GM12878 (cell line): ENCODE measurements around the gene MRTFA.

Experiments
- BCL3 ChIP-seq: IDR thresholded peaks from 2 replicates; pipeline ENCODE4 v1.6.1; 2011; ENCODE audit warnings: borderline replicate concordance, low read depth, mild to moderate bottlenecking, moderate library complexity, low read length; ENCODE audit not compliant: insufficient read depth, poor library complexity, severe bottlenecking
- CTCF ChIP-seq, 3 experiments: IDR thresholded peaks in 2 of 3; conservative IDR thresholded peaks in 1 of 3; 2 replicates each; pipeline ENCODE4 v1.5.1; 2011; ENCODE audit warnings: low read depth in 3 of 3, low read length in 3 of 3, mild to moderate bottlenecking in 3 of 3, control low read depth in 2 of 3, moderate library complexity in 2 of 3, inconsistent platforms in 1 of 3, mixed read lengths in 1 of 3; ENCODE audit not compliant: control insufficient read depth in 2 of 3, insufficient read depth in 1 of 3; ENCODE audit errors: extremely low read depth in 1 of 3
- MEF2A ChIP-seq: IDR thresholded peaks from 2 replicates; pipeline ENCODE4 v1.6.1; 2011; ENCODE audit warnings: low read depth, mild to moderate bottlenecking, low read length, moderate library complexity; ENCODE audit not compliant: insufficient read depth
- MXI1 ChIP-seq: fragments of 150-350 bp; IDR thresholded peaks from 2 replicates; pipeline ENCODE4 v1.6.1; 2011; ENCODE audit warnings: low read depth, mild to moderate bottlenecking, inconsistent platforms, low read length, improper control_type of control experiment
- NFYA ChIP-seq: IDR thresholded peaks from 2 replicates; pipeline ENCODE4 v1.6.1; 2011; ENCODE audit warnings: low read depth, mild to moderate bottlenecking, low read length, improper control_type of control experiment, borderline replicate concordance
- PAX5 ChIP-seq: IDR thresholded peaks from 2 replicates; pipeline ENCODE4 v1.6.1; 2011; ENCODE audit warnings: low read depth, low read length, borderline replicate concordance
- POLR2A ChIP-seq: IDR thresholded peaks from 2 replicates; pipeline ENCODE4 v1.6.1; 2011; ENCODE audit warnings: low read depth, mild to moderate bottlenecking, low read length
- POLR2AphosphoS5 ChIP-seq: IDR thresholded peaks from 2 replicates; pipeline ENCODE4 v1.6.1; 2011; ENCODE audit warnings: mild to moderate bottlenecking, low read length, inconsistent platforms
- REST ChIP-seq: IDR thresholded peaks from 2 replicates; pipeline ENCODE4 v1.6.1; 2012; ENCODE audit warnings: mild to moderate bottlenecking, low read depth, low read length
- SIN3A ChIP-seq: IDR thresholded peaks from 2 replicates; pipeline ENCODE4 v1.6.1; 2012; ENCODE audit warnings: low read depth, low read length, improper control_type of control experiment
- ZBED1 ChIP-seq: IDR thresholded peaks from 2 replicates; pipeline ENCODE4 v1.6.1; 2016; ENCODE audit warnings: borderline replicate concordance

GRCh38 chr22:40517631-40518030 is 118.9 kb downstream of the MRTFA start:
- no peak for TF ChIP-seq CTCF (IDR thresholded peaks at IDR 0.05 in 2 of 3, conservative IDR thresholded peaks at IDR 0.05 in 1 of 3; ENCODE audit: control insufficient read depth in 2 of 3, extremely low read depth in 1 of 3, insufficient read depth in 1 of 3, low read depth in 3 of 3, low read length in 3 of 3)
- no peak for TF ChIP-seq NFYA
- TF ChIP-seq POLR2AphosphoS5 = no peak
- no peak for TF ChIP-seq ZBED1
- no peak for TF ChIP-seq SIN3A
- no peak for TF ChIP-seq BCL3
- TF ChIP-seq MXI1 = no peak
- TF ChIP-seq POLR2A = no peak
- TF ChIP-seq MEF2A = no peak
- no peak for TF ChIP-seq PAX5
- no peak for TF ChIP-seq REST
